ENCODE data around the gene RNF217.

RNF217 gene

GRCh38 chr6:125076482-125076742 is 114.2 kb downstream of the RNF217 start:
- H3K4ac ChIP-seq (ENCODE audit: low read depth in 1 of 2, low read length in 2 of 2) = no peak overlapping the region
- H3K18ac ChIP-seq (ENCODE audit: low read depth in 1 of 2, low read length in 2 of 2) = no peak overlapping the region
- H2BK120ac ChIP-seq (ENCODE audit: low read depth, low read length) = no peak overlapping the region
- H4K91ac ChIP-seq (ENCODE audit: low read length) = no peak overlapping the region
- no peak overlapping the region for H3K4me3 ChIP-seq (ENCODE audit: insufficient read depth in 1 of 2, low read depth in 1 of 2, low read length in 2 of 2)
- H2BK12ac ChIP-seq (ENCODE audit: low read length in 2 of 2) = no peak overlapping the region
- no peak overlapping the region for H4K8ac ChIP-seq (ENCODE audit: low read length)
- 94% methylated on average over 3 of the region's 3 CpGs for WGBS
- no peak overlapping the region for H2BK5ac ChIP-seq (ENCODE audit: low read depth, low read length, poor library complexity, severe bottlenecking)
- H3K27me3 ChIP-seq (ENCODE audit: control insufficient read depth in 1 of 2, insufficient read depth in 1 of 2, low read length in 2 of 2) = no peaks in the 10 kb centered on the region
- H3K27ac ChIP-seq (ENCODE audit: low read length, poor library complexity, severe bottlenecking) = no peak overlapping the region
- H3K4me1 ChIP-seq (ENCODE audit: control insufficient read depth, insufficient read depth, low read depth, low read length) = peaks cover 1% of the 10 kb centered on the region
- H3K14ac ChIP-seq (ENCODE audit: low read length in 2 of 2) = no peak overlapping the region
- no peak overlapping the region for H3K23ac ChIP-seq (ENCODE audit: low read length in 2 of 2)
- H2AK5ac ChIP-seq (ENCODE audit: low read length, severe bottlenecking) = peak overlapping the region; percentile 61
- H2AFZ ChIP-seq (ENCODE audit: low read depth, low read length) = no peak overlapping the region
- no peak overlapping the region for H2BK15ac ChIP-seq (ENCODE audit: low read depth, poor library complexity, severe bottlenecking)
- no peaks in the 10 kb centered on the region for H3K9me3 ChIP-seq (ENCODE audit: control insufficient read depth, low read length)
- H3K9ac ChIP-seq (ENCODE audit: low read length) = no peak overlapping the region
- no peak overlapping the region for H3K4me2 ChIP-seq (ENCODE audit: low read length, poor library complexity, severe bottlenecking)
- peaks cover 2 to 33% of the 10 kb centered on the region in 2 experiments for H3K36me3 ChIP-seq (ENCODE audit: control insufficient read depth in 1 of 2, insufficient read depth in 2 of 2, low read depth in 1 of 2, low read length in 2 of 2)
- peaks cover 9% of the 10 kb centered on the region for H3K79me1 ChIP-seq (replicated peaks; ENCODE audit: low read length, poor library complexity, severe bottlenecking)
- DNase-seq = no peak

GRCh38 chr6:125077453-125077852 is 115.2 kb downstream of the RNF217 start:
- Histone ChIP-seq H2AFZ (ENCODE audit: low read depth, low read length) (no peak overlapping the region), H2AK5ac (ENCODE audit: low read length, severe bottlenecking) (no peak overlapping the region), H3K79me1 (replicated peaks; ENCODE audit: low read length, poor library complexity, severe bottlenecking) (peaks cover 12% of the 10 kb centered on the region), H3K23ac (ENCODE audit: low read length in 2 of 2) (no peak overlapping the region), H3K14ac (ENCODE audit: low read length in 2 of 2) (no peak overlapping the region), H3K27ac (ENCODE audit: low read length, poor library complexity, severe bottlenecking) (peak overlapping the region; percentile 86), H2BK5ac (ENCODE audit: low read depth, low read length, poor library complexity, severe bottlenecking) (no peak overlapping the region), H3K27me3 (ENCODE audit: control insufficient read depth in 1 of 2, insufficient read depth in 1 of 2, low read length in 2 of 2) (no peaks in the 10 kb centered on the region), H4K91ac (ENCODE audit: low read length) (no peak overlapping the region), H4K8ac (ENCODE audit: low read length) (no peak overlapping the region), H2BK12ac (ENCODE audit: low read length in 2 of 2) (no peak overlapping the region), H3K4ac (ENCODE audit: low read depth in 1 of 2, low read length in 2 of 2) (no peak overlapping the region), H2BK15ac (ENCODE audit: low read depth, poor library complexity, severe bottlenecking) (no peak overlapping the region), H3K4me3 (ENCODE audit: insufficient read depth in 1 of 2, low read depth in 1 of 2, low read length in 2 of 2) (no peak overlapping the region), H3K36me3 (ENCODE audit: control insufficient read depth in 1 of 2, insufficient read depth in 2 of 2, low read depth in 1 of 2, low read length in 2 of 2) (peaks cover 2 to 42% of the 10 kb centered on the region in 2 experiments), H3K4me1 (ENCODE audit: control insufficient read depth, insufficient read depth, low read depth, low read length) (peaks cover 1% of the 10 kb centered on the region), H2BK120ac (ENCODE audit: low read depth, low read length) (no peak overlapping the region), H3K9ac (ENCODE audit: low read length) (no peak overlapping the region), H3K4me2 (ENCODE audit: low read length, poor library complexity, severe bottlenecking) (no peak overlapping the region), H3K9me3 (ENCODE audit: control insufficient read depth, low read length) (no peaks in the 10 kb centered on the region), H3K18ac (ENCODE audit: low read depth in 1 of 2, low read length in 2 of 2) (no peak overlapping the region)
- 75% methylated on average over 4 of the region's 4 CpGs for WGBS
- DNase-seq = no peak

DNA sequence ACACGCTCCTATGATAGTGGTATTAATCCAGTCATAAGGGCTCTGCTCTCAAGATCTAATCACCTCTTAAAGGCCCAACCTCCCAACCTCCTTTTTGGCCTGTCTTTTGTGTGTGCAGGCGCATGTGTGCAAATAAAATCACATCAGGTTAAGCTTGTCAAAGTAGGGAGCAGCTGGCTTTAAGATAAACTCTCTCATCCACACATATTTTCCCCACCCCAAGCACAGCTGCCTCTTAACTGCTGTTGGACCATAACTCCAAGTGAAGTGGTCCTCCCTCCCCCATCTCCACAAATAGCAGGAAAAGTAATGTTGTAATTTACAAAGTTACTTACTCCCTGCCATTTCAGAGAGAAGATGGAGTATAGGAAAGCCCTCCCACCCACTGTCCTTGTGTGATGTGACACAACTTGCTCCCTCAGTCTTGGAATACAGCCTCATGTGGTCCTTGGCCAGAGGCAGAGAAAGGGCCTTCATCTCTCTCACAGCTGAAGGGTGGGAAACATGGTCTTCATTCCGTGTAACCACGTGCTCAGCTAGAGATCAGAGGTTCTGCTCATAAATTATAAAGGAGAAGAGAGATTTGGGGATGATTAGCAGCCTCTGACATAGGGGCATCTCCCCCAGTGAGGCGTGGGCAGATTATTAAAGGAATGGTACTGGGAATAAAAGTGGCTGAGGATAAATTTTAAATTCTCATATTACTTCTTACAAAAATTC is 116.5 kb downstream of the RNF217 start:
- Histone ChIP-seq H2BK12ac (ENCODE audit: low read length in 2 of 2) (no peak overlapping the region), H2BK5ac (ENCODE audit: low read depth, low read length, poor library complexity, severe bottlenecking) (no peak overlapping the region), H3K14ac (ENCODE audit: low read length in 2 of 2) (no peak overlapping the region), H2AK5ac (ENCODE audit: low read length, severe bottlenecking) (peak overlapping the region; percentile 79), H3K27ac (ENCODE audit: low read length, poor library complexity, severe bottlenecking) (no peak overlapping the region), H3K4ac (ENCODE audit: low read depth in 1 of 2, low read length in 2 of 2) (no peak overlapping the region), H2BK15ac (ENCODE audit: low read depth, poor library complexity, severe bottlenecking) (no peak overlapping the region), H3K27me3 (ENCODE audit: control insufficient read depth in 1 of 2, insufficient read depth in 1 of 2, low read length in 2 of 2) (no peaks in the 10 kb centered on the region), H3K18ac (ENCODE audit: low read depth in 1 of 2, low read length in 2 of 2) (no peak overlapping the region), H3K36me3 (ENCODE audit: control insufficient read depth in 1 of 2, insufficient read depth in 2 of 2, low read depth in 1 of 2, low read length in 2 of 2) (peaks cover 2 to 56% of the 10 kb centered on the region in 2 experiments), H4K91ac (ENCODE audit: low read length) (no peak overlapping the region), H2AFZ (ENCODE audit: low read depth, low read length) (no peak overlapping the region), H2BK120ac (ENCODE audit: low read depth, low read length) (no peak overlapping the region), H3K9me3 (ENCODE audit: control insufficient read depth, low read length) (no peaks in the 10 kb centered on the region), H3K4me2 (ENCODE audit: low read length, poor library complexity, severe bottlenecking) (no peak overlapping the region), H3K4me3 (ENCODE audit: insufficient read depth in 1 of 2, low read depth in 1 of 2, low read length in 2 of 2) (no peak overlapping the region), H4K8ac (ENCODE audit: low read length) (no peak overlapping the region), H3K23ac (ENCODE audit: low read length in 2 of 2) (no peak overlapping the region), H3K4me1 (ENCODE audit: control insufficient read depth, insufficient read depth, low read depth, low read length) (peaks cover 1% of the 10 kb centered on the region), H3K9ac (ENCODE audit: low read length) (no peak overlapping the region), H3K79me1 (replicated peaks; ENCODE audit: low read length, poor library complexity, severe bottlenecking) (peaks cover 8% of the 10 kb centered on the region)
- DNase-seq = no peak
- 96% methylated on average over 4 of the region's 5 CpGs for WGBS

DNA sequence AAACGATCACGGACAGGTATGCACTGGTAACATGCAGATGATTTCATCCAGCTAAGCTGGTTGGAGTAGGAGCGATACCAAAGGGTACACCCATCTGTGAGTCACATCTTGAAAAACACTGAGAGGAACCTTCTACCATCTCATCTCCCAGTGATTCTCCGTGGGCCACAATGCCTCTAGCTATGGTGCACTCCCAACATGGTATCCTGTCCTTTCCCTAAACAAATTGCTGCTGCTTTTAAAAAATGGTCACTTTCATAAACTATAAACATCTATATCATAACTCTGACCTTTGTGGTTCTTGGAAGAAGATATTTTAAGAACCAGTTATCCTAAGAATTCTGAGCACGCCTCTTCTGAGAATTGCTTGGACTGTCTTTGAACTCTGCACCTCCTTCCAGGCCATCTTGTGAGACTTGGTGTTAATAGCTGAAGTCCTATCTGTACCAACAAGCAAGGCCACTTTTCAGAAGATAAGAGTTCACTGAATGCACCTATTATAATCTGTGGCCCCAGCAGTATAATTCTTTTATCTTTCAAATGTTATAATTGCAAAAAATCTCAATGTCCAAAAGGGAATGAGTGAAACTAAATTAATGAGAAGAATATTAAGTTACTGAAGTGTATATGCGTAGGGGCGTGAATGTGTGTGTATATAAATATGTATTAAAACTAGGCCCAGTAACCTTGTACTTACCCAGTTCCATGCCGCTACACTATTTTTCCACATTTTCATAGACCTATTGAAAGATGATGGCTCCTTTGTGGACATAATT is 120.9 kb downstream of the RNF217 start:
- Histone ChIP-seq H4K91ac (ENCODE audit: low read length) (no peak overlapping the region), H3K23ac (ENCODE audit: low read length in 2 of 2) (no peak overlapping the region), H3K4me3 (ENCODE audit: insufficient read depth in 1 of 2, low read depth in 1 of 2, low read length in 2 of 2) (no peak overlapping the region), H3K9ac (ENCODE audit: low read length) (no peak overlapping the region), H3K79me1 (replicated peaks; ENCODE audit: low read length, poor library complexity, severe bottlenecking) (peaks cover 9% of the 10 kb centered on the region), H3K27ac (ENCODE audit: low read length, poor library complexity, severe bottlenecking) (no peak overlapping the region), H2AFZ (ENCODE audit: low read depth, low read length) (no peak overlapping the region), H3K4ac (ENCODE audit: low read depth in 1 of 2, low read length in 2 of 2) (no peak overlapping the region), H3K18ac (ENCODE audit: low read depth in 1 of 2, low read length in 2 of 2) (no peak overlapping the region), H2BK5ac (ENCODE audit: low read depth, low read length, poor library complexity, severe bottlenecking) (no peak overlapping the region), H2BK15ac (ENCODE audit: low read depth, poor library complexity, severe bottlenecking) (no peak overlapping the region), H3K4me2 (ENCODE audit: low read length, poor library complexity, severe bottlenecking) (no peak overlapping the region), H2AK5ac (ENCODE audit: low read length, severe bottlenecking) (no peak overlapping the region), H3K4me1 (ENCODE audit: control insufficient read depth, insufficient read depth, low read depth, low read length) (peaks cover 1% of the 10 kb centered on the region), H3K36me3 (ENCODE audit: control insufficient read depth in 1 of 2, insufficient read depth in 2 of 2, low read depth in 1 of 2, low read length in 2 of 2) (peaks cover 2 to 35% of the 10 kb centered on the region in 2 experiments), H4K8ac (ENCODE audit: low read length) (no peak overlapping the region), H3K14ac (ENCODE audit: low read length in 2 of 2) (no peak overlapping the region), H2BK12ac (ENCODE audit: low read length in 2 of 2) (no peak overlapping the region), H3K27me3 (ENCODE audit: control insufficient read depth in 1 of 2, insufficient read depth in 1 of 2, low read length in 2 of 2) (no peaks in the 10 kb centered on the region), H2BK120ac (ENCODE audit: low read depth, low read length) (no peak overlapping the region), H3K9me3 (ENCODE audit: control insufficient read depth, low read length) (no peaks in the 10 kb centered on the region)
- WGBS = 98% methylated on average over 5 of the region's 8 CpGs
- no peak for DNase-seq
